Measurements from ENCODE around the gene OBSCN. TPM values are rescaled to one million over a fixed set of nuclear protein-coding genes. Genes with fewer than 3 reads are reported as not detected.

OBSCN gene
- total and polyA plus RNA-seq, 10 of the 15 experiments (the other 5 are each of a cell fraction or from before 2014, with no cell fraction given) = 0.01 to 0.36 (median 0.08) TPM; not detected in 2

- Histone ChIP-seq H3K4me2 (ENCODE audit: control insufficient read depth, insufficient read depth) (no peak overlapping the region), H3K9me3 (replicated peaks; ENCODE audit: control insufficient read depth, insufficient read depth, low read length) (no peaks in the 10 kb centered on the region; the same call in 2 of the 3 replicates), H3K79me2 (ENCODE audit: control insufficient read depth, insufficient read depth, low read length) (no peaks in the 10 kb centered on the region), H4K20me1 (ENCODE audit: control insufficient read depth, insufficient read depth) (no peaks in the 10 kb centered on the region), H3K27ac (ENCODE audit: control insufficient read depth, insufficient read depth) (no peak overlapping the region), H3K4me3 (no peak overlapping the region), H3K36me3 (ENCODE audit: control insufficient read depth in 2 of 2, insufficient read depth in 2 of 2, low read length in 1 of 2) (no peaks in the 10 kb centered on the region), H3K27me3 (replicated peaks in 1 of 2; ENCODE audit: control insufficient read depth in 2 of 2, insufficient read depth in 2 of 2, low read length in 1 of 2) (peaks cover 0 to 5% of the 10 kb centered on the region in 2 experiments; a peak in 3 of 4 replicates), H3K4me1 (ENCODE audit: control insufficient read depth, insufficient read depth, low read length) (no peaks in the 10 kb centered on the region), H2AFZ (ENCODE audit: control insufficient read depth, low read depth, low read length) (no peak overlapping the region), H3K9ac (ENCODE audit: control insufficient read depth, insufficient read depth, low read length) (no peak overlapping the region)
- ChIA-PET CTCF (no interaction called here), POLR2A (no interaction called here), SMC1A (ENCODE audit: uncharacterized antibody, unreplicated experiment) (no interaction called here), RAD21 (ENCODE audit: unreplicated experiment) (no interaction called here)
- WGBS (ENCODE audit: insufficient coverage, insufficient replicate concordance, low lambda C conversion rate, missing lambda C conversion rate) = 55% methylated on average over 21 of the region's 22 CpGs
- TF ChIP-seq MYB (IDR thresholded peaks at IDR 0.05; ENCODE audit: borderline replicate concordance, low read depth, low read length) (no peak), FOS (IDR thresholded peaks at IDR 0.05; ENCODE audit: borderline replicate concordance, extremely low read depth, insufficient read length) (no peak), BCL11A (IDR thresholded peaks at IDR 0.05; ENCODE audit: low read depth, low read length) (no peak), ETV6 (conservative IDR thresholded peaks at IDR 0.05 in 1 of 2, IDR thresholded peaks at IDR 0.05 in 1 of 2; ENCODE audit: borderline replicate concordance in 1 of 2, low read depth in 1 of 2) (no peak), NFIC (IDR thresholded peaks at IDR 0.05; ENCODE audit: low read depth, low read length) (no peak), JUNB (IDR thresholded peaks at IDR 0.05) (no peak), ZNF687 (IDR thresholded peaks at IDR 0.05) (no peak), SP1 (IDR thresholded peaks at IDR 0.05; ENCODE audit: low read depth, low read length) (no peak), KLF5 (IDR thresholded peaks at IDR 0.05; ENCODE audit: partially characterized antibody) (no peak), ZNF384 (IDR thresholded peaks at IDR 0.05; ENCODE audit: borderline replicate concordance, low read depth, low read length) (no peak)
- DNase-seq (ENCODE audit: low read depth, low spot score) (no peak), FAIRE-seq (no peak), ATAC-seq (no peak)
- in situ Hi-C loops (cut with MboI) = no loop called here
- no TSS peak for BruUV-seq (replicated peaks)
- intact Hi-C loops (cut with micrococcal nuclease; ENCODE audit: unreplicated experiment) = no loop called here
Observed at GRCh38 chr1:228375578-228376261, 167.9 kb downstream of the OBSCN start.
